ENCODE measurements around the gene PDE4D. TPM values are rescaled to one million over a fixed set of nuclear protein-coding genes. Genes with fewer than 3 reads are reported as not detected.

PDE4D gene
- total RNA-seq, 2 experiments from 2014 or later: 0.50 to 0.51 TPM

GRCh38 chr5:59559323-59559722 lies 334.2 kb downstream of the PDE4D start:
- CTCF ChIA-PET (ENCODE audit: unreplicated experiment): no interaction called here

GRCh38 chr5:59558501-59558900 lies 335.0 kb downstream of the PDE4D start:
- Histone ChIP-seq H3K4me3 (ENCODE audit: low read depth, low read length, poor library complexity, severe bottlenecking) (no peak overlapping the region), H3K4me2 (ENCODE audit: low read length) (no peak overlapping the region), H3K4me1 (ENCODE audit: insufficient read depth, low read length, poor library complexity, severe bottlenecking) (peaks cover 29% of the 10 kb centered on the region), H3K79me2 (ENCODE audit: insufficient read depth, low read depth, low read length) (no peaks in the 10 kb centered on the region), H2AFZ (ENCODE audit: low read length) (no peak overlapping the region), H3K27ac (ENCODE audit: low read depth, low read length, poor library complexity, severe bottlenecking) (no peak overlapping the region), H3K9me2 (ENCODE audit: insufficient read depth, low read length) (no peaks in the 10 kb centered on the region), H3K9me3 (ENCODE audit: low read length) (no peaks in the 10 kb centered on the region), H3K36me3 (ENCODE audit: insufficient read depth, low read length) (no peaks in the 10 kb centered on the region), H4K20me1 (ENCODE audit: insufficient read depth, low read length) (no peaks in the 10 kb centered on the region)
- TF ChIP-seq EZH2phosphoT487 (IDR thresholded peaks at IDR 0.05; ENCODE audit: borderline replicate concordance, low read depth, low read length) (no peak), CTCF (conservative IDR thresholded peaks at IDR 0.05; ENCODE audit: low read length) (no peak)
- POLR2A ChIA-PET: interaction anchor here (0.7 to 1.3 kb wide), 2 partner anchors 11 to 139 kb away, joined by 3 to 6 read pairs; no protein-coding TSS in a partner anchor
- CTCF ChIA-PET (ENCODE audit: unreplicated experiment): no interaction called here
- DNase-seq (ENCODE audit: low spot score): no peak
- intact Hi-C loops (cut with micrococcal nuclease; ENCODE audit: unreplicated experiment): no loop called here
- BruUV-seq (replicated peaks): no TSS peak

More at GRCh38 chr5:59559323-59559722, 334.2 kb downstream of the PDE4D start:
- intact Hi-C loops (cut with micrococcal nuclease; ENCODE audit: unreplicated experiment): no loop called here
- H3K27ac ChIP-seq (ENCODE audit: low read depth, low read length, poor library complexity, severe bottlenecking): no peak overlapping the region
- no peak overlapping the region for H2AFZ ChIP-seq (ENCODE audit: low read length)
- no peaks in the 10 kb centered on the region for H3K9me2 ChIP-seq (ENCODE audit: insufficient read depth, low read length)
- H3K4me2 ChIP-seq (ENCODE audit: low read length): no peak overlapping the region
- peaks cover 37% of the 10 kb centered on the region for H3K4me1 ChIP-seq (ENCODE audit: insufficient read depth, low read length, poor library complexity, severe bottlenecking)
- no peaks in the 10 kb centered on the region for H3K9me3 ChIP-seq (ENCODE audit: low read length)
- H3K4me3 ChIP-seq (ENCODE audit: low read depth, low read length, poor library complexity, severe bottlenecking): no peak overlapping the region
- H3K36me3 ChIP-seq (ENCODE audit: insufficient read depth, low read length): no peaks in the 10 kb centered on the region
- DNase-seq (ENCODE audit: low spot score): no peak
- POLR2A ChIA-PET: no interaction called here
- H3K79me2 ChIP-seq (ENCODE audit: insufficient read depth, low read depth, low read length): no peaks in the 10 kb centered on the region
- TF ChIP-seq CTCF (conservative IDR thresholded peaks at IDR 0.05; ENCODE audit: low read length) (no peak), EZH2phosphoT487 (IDR thresholded peaks at IDR 0.05; ENCODE audit: borderline replicate concordance, low read depth, low read length) (no peak)
- no TSS peak for BruUV-seq (replicated peaks)
- no peaks in the 10 kb centered on the region for H4K20me1 ChIP-seq (ENCODE audit: insufficient read depth, low read length)

- Histone ChIP-seq H3K36me3 (ENCODE audit: insufficient read depth, low read length) (no peaks in the 10 kb centered on the region), H3K27ac (ENCODE audit: low read depth, low read length, poor library complexity, severe bottlenecking) (no peak overlapping the region), H2AFZ (ENCODE audit: low read length) (no peak overlapping the region), H3K4me1 (ENCODE audit: insufficient read depth, low read length, poor library complexity, severe bottlenecking) (peaks cover 20% of the 10 kb centered on the region), H3K4me2 (ENCODE audit: low read length) (no peak overlapping the region), H3K4me3 (ENCODE audit: low read depth, low read length, poor library complexity, severe bottlenecking) (no peak overlapping the region), H4K20me1 (ENCODE audit: insufficient read depth, low read length) (no peaks in the 10 kb centered on the region), H3K79me2 (ENCODE audit: insufficient read depth, low read depth, low read length) (no peaks in the 10 kb centered on the region), H3K9me3 (ENCODE audit: low read length) (no peaks in the 10 kb centered on the region), H3K9me2 (ENCODE audit: insufficient read depth, low read length) (no peaks in the 10 kb centered on the region)
- TF ChIP-seq CTCF (conservative IDR thresholded peaks at IDR 0.05; ENCODE audit: low read length): no peak
- no peak for TF ChIP-seq EZH2phosphoT487 (IDR thresholded peaks at IDR 0.05; ENCODE audit: borderline replicate concordance, low read depth, low read length)
- CTCF ChIA-PET (ENCODE audit: unreplicated experiment): no interaction called here
- POLR2A ChIA-PET: interaction anchor here (1.1 to 1.3 kb wide), 2 partner anchors 12 to 233 kb away, joined by 4 to 6 read pairs; no protein-coding TSS in a partner anchor
- BruUV-seq (replicated peaks): no TSS peak
- intact Hi-C loops (cut with micrococcal nuclease; ENCODE audit: unreplicated experiment): no loop called here
- DNase-seq (ENCODE audit: low spot score): no peak
Observed at GRCh38 chr5:59557572-59557971, 336.0 kb downstream of the PDE4D start.
